Cardiac septum (tissue), 1 donor: ENCODE measurements around the gene PHF11. TPM values are rescaled to one million over a fixed set of nuclear protein-coding genes. Genes with fewer than 3 reads are reported as not detected.

ENCODE experiments used
- DNase-seq: peaks from one replicate; pipeline ENCODE4 v3.0.0-alpha.2; 2020; ENCODE audit warnings: low spot score
- intact Hi-C: fragments of 100-400 bp; cut with DNase I; formaldehyde crosslinking; loops from one replicate; pipeline ENCODE4 v1.14.0; 2022
- long read RNA-seq: library from polyadenylated mRNA; unstranded; transcript quantifications from one replicate; pipeline ENCODE4 v2.0.0, GENCODE V29; 2021
- total RNA-seq: library from RNA; stranded (reverse); fragmentation: NEBNext Ultra II Directional; extraction: Animal tissue kit (Norgen Biotek cat#: 25700); gene quantifications from one replicate; pipeline ENCODE4 v1.2.1, GENCODE V29; 2021
- donor health status: DM: no; HTN: no; CAD: no.

The PHF11 gene
- 20.5 TPM for total RNA-seq
- long read RNA-seq, transcript PHF11-202 (10 exons, 1,359 nt) = major isoform, 10 of 18 reads
- long read RNA-seq, partial matches to known transcripts = 2 of 18 reads
- long read RNA-seq, other reads (novel, unspliced or antisense) = 1 of 18 reads

- DNase-seq = peak; percentile 93
- intact Hi-C loops = loop anchor here (2.0 to 5.0 kb wide), 3 partner anchors 51 to 111 kb away; partner anchors contain the start of genes CAB39L, RCBTB1 and SETDB2
These were observed at the start of gene PHF11 for GRCh38 chr13:49495783-49496762. PHF11 (plus strand) TSS chr13:49495953; CDS start chr13:49496002, 49 bp downstream.

GRCh38 chr13:49446473-49446872, 49.3 kb upstream of the PHF11 start:
- no peak for DNase-seq
- intact Hi-C loops = loop anchor here (2.0 kb wide), 1 partner anchor 138 kb away; the partner anchor contains the start of gene RCBTB1

- no peak for DNase-seq
- intact Hi-C loops = no loop called here
These were observed 47.0 kb upstream of the PHF11 start for GRCh38 chr13:49448753-49449152.

GRCh38 chr13:49450105-49450819, 45.5 kb upstream of the PHF11 start:
- no peak for DNase-seq
- intact Hi-C loops = no loop called here

GRCh38 chr13:49452725-49453457, 42.9 kb upstream of the PHF11 start:
- DNase-seq = no peak
- intact Hi-C loops = no loop called here

- DNase-seq = no peak
- intact Hi-C loops = no loop called here
These were observed 42.3 kb upstream of the PHF11 start for GRCh38 chr13:49453465-49453864.

- intact Hi-C loops = no loop called here
- DNase-seq = no peak
These were observed 41.3 kb upstream of the PHF11 start for GRCh38 chr13:49454388-49455006.

GRCh38 chr13:49455007-49455398, 40.8 kb upstream of the PHF11 start:
- intact Hi-C loops = no loop called here
- no peak for DNase-seq

GRCh38 chr13:49456156-49456555, 39.6 kb upstream of the PHF11 start:
- no peak for DNase-seq
- intact Hi-C loops = no loop called here

GRCh38 chr13:49457221-49457620, 38.5 kb upstream of the PHF11 start:
- intact Hi-C loops = no loop called here
- no peak for DNase-seq

GRCh38 chr13:49459580-49459979, 36.2 kb upstream of the PHF11 start:
- intact Hi-C loops = no loop called here
- DNase-seq = no peak

- intact Hi-C loops = no loop called here
- no peak for DNase-seq
These were observed 31.7 kb upstream of the PHF11 start for GRCh38 chr13:49464085-49464484.

- intact Hi-C loops = no loop called here
- no peak for DNase-seq
These were observed 31.0 kb upstream of the PHF11 start for GRCh38 chr13:49464621-49465325.

GRCh38 chr13:49466292-49466838, 29.4 kb upstream of the PHF11 start:
- DNase-seq = no peak
- intact Hi-C loops = no loop called here

- DNase-seq = no peak
- intact Hi-C loops = no loop called here
These were observed 23.6 kb upstream of the PHF11 start for GRCh38 chr13:49472186-49472585.

GRCh38 chr13:49476529-49476928, 19.2 kb upstream of the PHF11 start:
- intact Hi-C loops = no loop called here
- no peak for DNase-seq

GRCh38 chr13:49481788-49482187, 14.0 kb upstream of the PHF11 start:
- DNase-seq = no peak
- intact Hi-C loops = no loop called here

- intact Hi-C loops = no loop called here
- DNase-seq = no peak
These were observed 7.2 kb upstream of the PHF11 start for GRCh38 chr13:49488563-49488962.
